ENCODE data around the gene PTPRE. TPM values are rescaled to one million over a fixed set of nuclear protein-coding genes. Genes with fewer than 3 reads are reported as not detected.

The PTPRE gene
- total RNA-seq, 4 donors from 2014 or later: 28.1 to 89.7 (median 54.2) TPM

DNA sequence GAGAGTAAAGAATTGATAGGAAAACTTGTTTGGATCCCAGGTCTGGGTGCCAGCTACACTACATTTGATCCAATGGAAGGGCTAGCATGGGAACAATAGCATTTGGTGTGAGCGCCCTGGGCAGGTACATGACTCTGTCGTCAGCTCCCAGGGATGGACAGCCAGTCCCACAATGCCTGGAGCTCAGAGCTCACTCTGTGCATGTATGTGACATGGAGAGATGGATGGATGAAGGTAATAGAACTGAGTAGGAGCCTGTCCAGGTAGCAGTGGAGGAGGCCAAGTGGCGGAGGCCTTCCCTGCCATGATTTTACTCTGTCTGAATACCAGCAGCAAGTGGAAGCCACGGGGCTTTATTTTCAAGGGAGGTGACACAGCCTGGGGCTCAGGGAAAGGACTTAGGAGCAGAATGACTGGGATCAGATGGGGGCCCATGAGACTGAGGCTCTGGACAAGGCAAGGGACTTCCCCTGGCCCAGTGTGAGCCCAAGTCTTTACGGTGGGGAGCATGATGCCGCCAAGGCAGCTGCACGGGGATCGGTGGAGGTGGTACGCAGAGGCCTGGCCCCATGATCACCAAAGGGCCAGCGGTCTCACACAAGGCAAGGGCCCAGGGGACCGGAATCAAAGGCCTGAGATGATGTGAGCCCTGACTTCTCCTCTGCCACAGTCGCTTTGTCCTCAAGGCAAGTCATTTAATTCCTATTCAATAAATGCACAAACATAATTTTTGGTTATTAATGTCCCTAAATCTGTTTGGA, 5.9 kb downstream of the PTPRE start:
- ATAC-seq (ENCODE audit: low FRiP score) (no peak), DNase-seq (ENCODE audit: low spot score) (no peak)
- TF ChIP-seq, protein P1, sequence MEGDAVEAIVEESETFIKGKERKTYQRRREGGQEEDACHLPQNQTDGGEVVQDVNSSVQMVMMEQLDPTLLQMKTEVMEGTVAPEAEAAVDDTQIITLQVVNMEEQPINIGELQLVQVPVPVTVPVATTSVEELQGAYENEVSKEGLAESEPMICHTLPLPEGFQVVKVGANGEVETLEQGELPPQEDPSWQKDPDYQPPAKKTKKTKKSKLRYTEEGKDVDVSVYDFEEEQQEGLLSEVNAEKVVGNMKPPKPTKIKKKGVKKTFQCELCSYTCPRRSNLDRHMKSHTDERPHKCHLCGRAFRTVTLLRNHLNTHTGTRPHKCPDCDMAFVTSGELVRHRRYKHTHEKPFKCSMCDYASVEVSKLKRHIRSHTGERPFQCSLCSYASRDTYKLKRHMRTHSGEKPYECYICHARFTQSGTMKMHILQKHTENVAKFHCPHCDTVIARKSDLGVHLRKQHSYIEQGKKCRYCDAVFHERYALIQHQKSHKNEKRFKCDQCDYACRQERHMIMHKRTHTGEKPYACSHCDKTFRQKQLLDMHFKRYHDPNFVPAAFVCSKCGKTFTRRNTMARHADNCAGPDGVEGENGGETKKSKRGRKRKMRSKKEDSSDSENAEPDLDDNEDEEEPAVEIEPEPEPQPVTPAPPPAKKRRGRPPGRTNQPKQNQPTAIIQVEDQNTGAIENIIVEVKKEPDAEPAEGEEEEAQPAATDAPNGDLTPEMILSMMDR (IDR thresholded peaks at IDR 0.05): no peak

DNA sequence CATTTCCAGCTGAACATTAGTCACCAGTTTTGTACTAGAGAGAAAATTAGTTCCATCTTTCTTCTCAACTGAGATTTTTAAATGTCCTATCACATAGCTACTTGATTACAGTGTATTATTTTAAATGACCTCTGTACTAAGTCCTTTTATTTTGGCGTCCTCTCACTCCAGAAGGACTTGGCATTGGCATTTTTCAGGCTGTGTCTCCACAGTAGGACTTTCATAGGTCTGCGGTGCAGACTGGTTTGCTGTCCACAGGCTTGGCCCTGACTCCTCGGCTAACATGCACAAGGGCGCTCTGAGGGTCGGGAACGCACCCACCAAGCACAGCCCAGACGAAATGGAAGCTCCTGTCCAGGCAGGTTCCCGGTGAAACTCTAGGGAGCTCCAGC, 6.5 kb downstream of the PTPRE start:
- ATAC-seq (ENCODE audit: low FRiP score): no peak
- TF ChIP-seq, protein P1 (IDR thresholded peaks at IDR 0.05): no peak
- DNase-seq (ENCODE audit: low spot score): no peak

DNA sequence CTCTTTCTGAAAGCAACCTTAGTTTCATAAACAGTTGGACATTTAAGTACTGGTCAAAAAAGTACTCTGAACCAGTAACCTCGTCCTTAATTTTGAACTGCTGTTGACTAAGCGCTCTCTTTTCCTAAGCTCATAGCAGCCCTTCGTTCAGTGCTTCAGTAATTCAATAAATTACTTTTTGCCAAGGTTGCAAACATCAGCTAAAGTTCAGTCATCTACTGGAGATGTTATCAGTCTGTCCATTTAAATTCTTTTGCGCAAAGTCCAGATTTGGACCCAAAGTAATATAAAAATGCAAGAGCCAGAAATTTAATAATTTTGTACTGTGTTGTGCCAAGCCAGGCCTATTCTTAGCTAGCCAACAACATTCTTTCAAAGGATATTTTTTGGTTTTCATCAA, 8.4 kb downstream of the PTPRE start:
- TF ChIP-seq, protein P1 (IDR thresholded peaks at IDR 0.05): no peak
- ATAC-seq (ENCODE audit: low FRiP score): no peak
- no peak for DNase-seq (ENCODE audit: low spot score)

DNA sequence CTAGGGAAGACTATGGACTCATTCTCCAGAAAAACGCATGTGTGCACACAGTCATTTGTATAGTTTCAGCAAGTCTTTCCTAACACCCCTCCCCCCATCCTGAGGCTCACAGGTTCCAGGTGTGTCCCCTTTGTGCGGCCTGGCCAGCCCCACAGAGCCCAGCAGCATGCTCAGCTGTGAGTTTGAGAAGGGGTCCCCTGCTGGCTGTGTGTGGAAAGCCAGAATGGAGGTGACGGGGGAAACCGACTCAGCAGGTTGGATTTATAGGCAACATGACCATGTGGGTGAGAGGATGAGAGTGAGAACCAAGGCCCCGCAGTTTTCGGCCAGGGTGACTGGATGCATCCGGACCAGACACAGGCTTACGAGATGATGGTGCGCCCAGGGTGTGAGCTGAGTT, 9.9 kb downstream of the PTPRE start:
- no peak for DNase-seq (ENCODE audit: low spot score)
- TF ChIP-seq, protein P1 (IDR thresholded peaks at IDR 0.05): no peak
- ATAC-seq (ENCODE audit: low FRiP score): no peak

DNA sequence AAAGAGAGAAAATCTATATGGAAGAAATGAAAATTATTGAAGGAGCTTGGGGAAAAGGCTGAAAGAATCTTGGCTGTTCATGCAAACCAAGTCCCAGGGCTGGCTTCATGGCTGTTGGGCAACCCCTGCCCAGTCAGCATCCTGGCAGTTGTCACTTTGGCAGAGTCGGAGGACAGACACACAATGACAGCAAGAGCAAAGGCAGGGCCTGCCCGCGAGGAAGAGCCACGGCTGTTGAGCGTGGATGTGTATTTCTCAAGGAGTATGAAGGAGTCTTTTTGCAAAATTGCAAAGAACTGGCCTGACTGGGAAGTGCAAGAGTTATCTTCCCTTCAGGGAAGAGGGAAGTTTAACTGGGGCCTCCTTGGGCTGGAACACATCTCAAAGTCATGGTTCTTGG, 11.7 kb downstream of the PTPRE start:
- TF ChIP-seq, protein P1 (IDR thresholded peaks at IDR 0.05): no peak
- ATAC-seq (ENCODE audit: low FRiP score): no peak
- DNase-seq (ENCODE audit: low spot score): no peak

DNA sequence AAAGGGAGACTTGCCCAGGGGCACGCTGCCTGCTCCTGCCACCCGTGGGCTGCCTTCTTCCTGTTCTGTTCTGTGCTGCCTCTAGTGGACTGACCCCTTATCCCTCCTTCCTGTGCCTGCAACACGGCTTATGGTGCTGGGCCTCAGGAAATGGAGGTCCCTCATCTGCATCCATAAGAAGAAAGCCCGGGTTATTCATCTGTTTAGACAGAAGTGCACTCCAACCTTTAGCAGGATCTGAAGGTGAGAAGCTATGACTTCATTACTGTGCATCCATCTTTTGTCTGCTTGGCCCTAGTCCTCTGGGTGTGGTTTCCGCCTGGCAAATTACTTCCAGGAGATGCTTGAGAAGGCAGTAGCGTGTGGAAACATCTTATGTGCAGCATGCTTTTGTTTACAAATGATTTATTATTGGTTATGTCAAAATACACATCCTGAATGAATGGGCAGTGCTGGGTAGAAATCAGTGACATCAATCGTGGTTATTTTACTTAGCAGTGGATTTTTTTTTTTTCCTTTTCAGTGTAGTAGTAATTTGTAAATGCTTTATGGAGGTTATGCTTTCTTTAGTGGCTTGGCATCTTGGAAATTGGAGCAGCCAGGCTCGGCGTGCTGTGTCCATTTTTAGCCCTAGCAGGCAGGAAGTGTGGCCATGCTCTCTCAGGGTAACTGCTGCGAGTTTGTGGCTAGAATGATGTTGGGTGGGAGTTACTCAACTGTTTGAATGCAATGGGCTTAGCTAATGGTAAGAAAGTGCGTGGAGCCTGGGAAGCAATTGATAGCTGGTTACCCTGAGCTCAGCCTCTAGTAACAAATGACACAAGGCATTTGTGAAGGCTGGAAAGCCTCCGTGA, 12.7 kb downstream of the PTPRE start:
- no peak for DNase-seq (ENCODE audit: low spot score)
- ATAC-seq (ENCODE audit: low FRiP score): peak; percentile 35

More for the DNA sequence above, 12.7 kb downstream of the PTPRE start:
- TF ChIP-seq, protein P1 (IDR thresholded peaks at IDR 0.05): no peak

Data from omental fat pad (tissue), 4 donors.